GM12875 (cell line): ENCODE results near the gene ZIC1.

Experiments used
- H3K4me3 ChIP-seq: one replicate; pipeline ENCODE4 v1.5.1; 2011; ENCODE audit warnings: low read depth, low read length, control low read depth
- TF ChIP-seq, protein P1 (sequence below): IDR thresholded peaks from 2 replicates; pipeline ENCODE4 v1.5.1; 2011; ENCODE audit warnings: low read depth, mild to moderate bottlenecking, control low read depth, inconsistent platforms, low read length, moderate library complexity, borderline replicate concordance; ENCODE audit not compliant: insufficient read depth

The ZIC1 gene

DNA sequence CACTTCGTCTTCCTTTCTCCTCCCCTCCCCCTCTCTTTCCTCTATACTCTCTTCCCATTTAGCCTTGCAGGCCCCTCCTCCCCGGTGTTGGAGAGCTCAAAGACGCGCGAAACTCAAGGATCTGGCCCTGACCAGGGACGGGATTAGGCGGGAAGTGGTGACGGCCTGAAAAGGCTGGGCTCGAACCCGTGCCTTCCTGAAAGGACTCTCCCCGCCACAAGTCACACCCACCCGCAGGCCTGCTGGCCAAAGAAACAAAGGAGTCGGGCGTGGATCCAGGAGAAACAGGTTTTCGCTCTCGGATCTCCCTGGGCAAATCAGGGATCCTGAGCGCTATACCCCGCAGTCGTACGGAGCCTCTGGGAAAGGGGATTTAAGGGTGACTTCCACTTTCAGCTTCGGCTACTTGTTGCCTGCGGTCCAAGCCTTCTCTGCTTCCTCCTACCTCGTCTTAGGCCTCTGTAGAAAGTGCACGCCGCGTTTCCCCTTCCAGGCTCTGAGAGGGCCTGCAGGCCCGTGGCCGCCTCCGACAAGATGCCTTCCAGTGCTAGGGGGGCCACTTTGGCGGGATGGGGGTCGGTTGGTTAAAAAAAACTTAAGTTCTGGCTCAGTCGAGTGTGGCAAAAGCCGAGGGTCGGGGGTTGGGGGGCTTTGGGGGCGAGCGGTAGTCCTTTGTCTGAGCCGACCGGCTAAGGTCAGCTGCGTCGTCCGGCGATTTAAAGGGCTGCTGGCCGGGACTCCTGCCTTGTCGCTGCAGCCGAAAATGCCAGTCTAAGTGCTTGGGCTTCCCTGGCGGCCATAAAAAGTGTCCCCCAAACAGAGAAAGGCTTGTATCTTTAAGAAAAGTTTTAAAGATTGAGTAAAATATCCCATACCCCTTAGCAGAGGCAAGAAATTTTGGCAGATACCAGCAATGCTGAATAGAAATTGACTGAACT lies 11.0 kb upstream of the ZIC1 start:
- TF ChIP-seq, protein P1, sequence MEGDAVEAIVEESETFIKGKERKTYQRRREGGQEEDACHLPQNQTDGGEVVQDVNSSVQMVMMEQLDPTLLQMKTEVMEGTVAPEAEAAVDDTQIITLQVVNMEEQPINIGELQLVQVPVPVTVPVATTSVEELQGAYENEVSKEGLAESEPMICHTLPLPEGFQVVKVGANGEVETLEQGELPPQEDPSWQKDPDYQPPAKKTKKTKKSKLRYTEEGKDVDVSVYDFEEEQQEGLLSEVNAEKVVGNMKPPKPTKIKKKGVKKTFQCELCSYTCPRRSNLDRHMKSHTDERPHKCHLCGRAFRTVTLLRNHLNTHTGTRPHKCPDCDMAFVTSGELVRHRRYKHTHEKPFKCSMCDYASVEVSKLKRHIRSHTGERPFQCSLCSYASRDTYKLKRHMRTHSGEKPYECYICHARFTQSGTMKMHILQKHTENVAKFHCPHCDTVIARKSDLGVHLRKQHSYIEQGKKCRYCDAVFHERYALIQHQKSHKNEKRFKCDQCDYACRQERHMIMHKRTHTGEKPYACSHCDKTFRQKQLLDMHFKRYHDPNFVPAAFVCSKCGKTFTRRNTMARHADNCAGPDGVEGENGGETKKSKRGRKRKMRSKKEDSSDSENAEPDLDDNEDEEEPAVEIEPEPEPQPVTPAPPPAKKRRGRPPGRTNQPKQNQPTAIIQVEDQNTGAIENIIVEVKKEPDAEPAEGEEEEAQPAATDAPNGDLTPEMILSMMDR: no peak
- no peak overlapping the region for H3K4me3 ChIP-seq

DNA sequence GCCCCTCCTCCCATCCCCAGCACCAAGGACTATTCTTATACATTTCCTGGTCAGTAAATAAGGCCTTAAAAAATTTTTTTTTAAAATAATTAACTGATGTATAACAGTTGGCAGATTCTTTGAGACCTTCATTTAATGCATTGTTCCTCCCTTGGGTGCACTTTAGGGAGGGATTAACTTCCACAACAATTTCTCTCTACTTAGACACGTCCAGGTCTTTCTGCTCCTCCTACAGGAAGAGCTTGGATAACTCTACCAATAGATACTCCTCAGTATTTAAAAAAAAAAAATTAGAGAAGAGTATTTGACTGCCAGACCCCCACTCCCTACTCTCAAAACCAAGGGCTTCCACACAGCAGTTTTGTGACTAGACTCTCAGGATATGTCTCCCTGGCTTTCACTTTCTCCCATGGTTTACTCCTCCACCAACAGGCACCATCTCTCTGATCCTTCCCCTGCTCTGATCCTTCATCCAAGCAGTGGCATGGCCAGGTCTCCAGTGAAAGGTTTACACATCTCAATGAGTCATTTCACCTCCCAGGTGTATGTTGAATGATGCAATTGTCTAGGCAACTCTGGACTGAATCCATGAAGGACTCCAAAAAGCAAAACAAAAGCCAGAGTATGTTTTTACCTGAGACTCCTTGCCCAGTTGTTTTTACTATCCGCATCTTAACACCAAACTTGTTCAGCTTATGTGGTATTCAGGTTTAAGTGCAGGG lies 10.2 kb upstream of the ZIC1 start:
- TF ChIP-seq, protein P1: no peak
- H3K4me3 ChIP-seq: no peak overlapping the region

DNA sequence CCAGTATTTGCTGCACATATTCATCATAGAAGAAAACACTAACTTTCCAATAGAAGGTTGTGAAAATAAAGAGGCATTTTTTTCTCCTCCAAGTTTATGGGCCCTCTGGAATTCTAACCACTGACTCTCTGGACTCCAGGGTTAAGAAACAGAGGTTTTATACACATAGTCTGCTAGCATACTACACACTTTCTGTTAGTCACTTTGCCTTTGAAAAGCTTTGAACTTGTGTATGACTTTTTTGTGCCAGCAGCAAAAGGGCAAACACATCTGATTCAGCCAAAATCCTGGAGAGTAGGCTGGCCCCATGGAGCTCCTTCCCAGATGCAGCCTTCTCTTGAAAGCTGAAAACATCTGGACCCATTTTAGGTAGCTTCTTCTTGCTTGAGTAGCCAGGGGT lies 9.1 kb upstream of the ZIC1 start:
- TF ChIP-seq, protein P1: no peak
- H3K4me3 ChIP-seq: no peak overlapping the region

DNA sequence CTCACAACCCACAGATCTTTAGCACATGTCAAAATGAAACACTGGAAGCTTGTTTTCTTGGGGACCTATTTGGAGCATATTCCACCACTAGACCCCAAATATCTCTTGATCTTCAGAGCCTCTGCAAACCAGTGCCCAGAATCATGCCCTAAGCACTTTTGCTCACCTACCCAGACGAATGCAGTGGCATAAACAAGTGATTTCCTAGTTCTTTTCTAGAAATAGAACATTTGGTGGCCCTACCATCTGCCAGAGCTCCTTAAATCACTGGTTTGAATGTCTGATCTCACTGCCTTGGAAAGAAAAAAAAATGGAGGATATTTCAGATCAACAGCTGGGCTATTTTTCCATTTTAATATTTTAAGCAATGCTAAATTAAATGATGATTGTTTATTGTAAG lies 8.2 kb upstream of the ZIC1 start:
- TF ChIP-seq, protein P1: no peak
- no peak overlapping the region for H3K4me3 ChIP-seq

DNA sequence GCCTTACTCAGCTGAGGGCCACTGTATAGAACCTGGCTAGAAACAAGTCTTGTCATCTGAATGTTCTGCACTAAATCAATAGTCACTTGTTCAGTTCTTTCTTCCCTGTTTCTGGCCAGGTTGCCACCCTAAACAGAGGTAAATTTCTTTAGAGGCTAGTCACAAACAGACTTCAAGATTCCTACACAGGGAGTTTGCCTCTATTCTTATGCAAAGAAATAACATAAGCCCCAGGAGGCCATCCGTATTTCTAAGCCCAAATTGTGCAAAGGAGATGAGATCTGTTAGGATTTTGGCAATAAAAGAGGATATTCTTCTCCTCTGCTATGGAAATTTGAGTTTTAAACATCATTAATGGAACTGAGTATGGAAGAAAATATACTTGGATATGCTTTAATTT lies 7.7 kb upstream of the ZIC1 start:
- TF ChIP-seq, protein P1: no peak

DNA sequence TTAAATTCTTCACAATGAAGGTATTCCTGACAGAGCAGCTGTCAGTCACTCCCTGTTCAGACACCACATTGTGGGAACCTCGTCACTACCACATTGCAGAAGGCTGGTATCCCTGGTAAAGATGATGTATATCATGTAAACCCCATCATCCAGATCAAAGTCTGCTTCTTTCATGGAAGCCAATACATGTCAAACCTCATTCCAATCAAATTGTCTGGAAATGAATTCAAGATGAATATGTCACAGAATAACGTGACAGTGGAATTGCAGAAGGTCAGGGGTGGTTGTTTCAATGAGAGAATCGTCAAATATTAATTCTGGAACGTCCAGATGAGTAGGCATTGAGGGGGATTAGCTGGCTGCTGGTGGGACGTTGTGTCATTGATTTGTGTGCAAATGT lies 7.0 kb upstream of the ZIC1 start:
- TF ChIP-seq, protein P1: no peak

More for the DNA sequence above, 7.7 kb upstream of the ZIC1 start:
- no peak overlapping the region for H3K4me3 ChIP-seq

More for the DNA sequence above, 7.0 kb upstream of the ZIC1 start:
- no peak overlapping the region for H3K4me3 ChIP-seq
